Osteocyte (in vitro differentiated cells): Measurements from ENCODE around the gene GLB1L3. TPM values are rescaled to one million over a fixed set of nuclear protein-coding genes. Genes with fewer than 3 reads are reported as not detected.

Experiments
- DNase-seq: peaks from one replicate; pipeline ENCODE4 v3.0.0; 2021; ENCODE audit warnings: mixed read lengths; ENCODE audit not compliant: unreplicated experiment; ENCODE audit errors: extremely low spot score
- H3K27ac Mint-ChIP-seq: one replicate; pipeline ENCODE4 v1.8.0; 2021; ENCODE audit warnings: mild to moderate bottlenecking, mixed read lengths; ENCODE audit not compliant: unreplicated experiment
- H3K27me3 Mint-ChIP-seq: one replicate; pipeline ENCODE4 v1.8.0; 2021; ENCODE audit warnings: mixed read lengths; ENCODE audit not compliant: unreplicated experiment
- H3K36me3 Mint-ChIP-seq: one replicate; pipeline ENCODE4 v1.8.0; 2021; ENCODE audit warnings: mixed read lengths; ENCODE audit not compliant: unreplicated experiment
- H3K4me1 Mint-ChIP-seq: one replicate; pipeline ENCODE4 v1.8.0; 2021; ENCODE audit warnings: mixed read lengths; ENCODE audit not compliant: unreplicated experiment
- H3K4me3 Mint-ChIP-seq: one replicate; pipeline ENCODE4 v1.8.0; 2021; ENCODE audit warnings: mild to moderate bottlenecking, moderate library complexity, mixed read lengths; ENCODE audit not compliant: unreplicated experiment
- H3K9me3 Mint-ChIP-seq: one replicate; pipeline ENCODE4 v1.8.0; 2021; ENCODE audit warnings: mixed read lengths; ENCODE audit not compliant: unreplicated experiment
- total RNA-seq: library from RNA; stranded (reverse); gene quantifications from 2 replicates; pipeline ENCODE4 v1.2.1, GENCODE V29; 2021
- TF ChIP-seq, protein P1 (sequence below): fragments of 200-600 bp; sonication (generic); IDR thresholded peaks from 2 replicates; pipeline ENCODE4 v1.5.0; 2021; ENCODE audit warnings: antibody characterized with exemption, mild to moderate bottlenecking, moderate library complexity

The GLB1L3 gene
- total RNA-seq, 1 donor from 2014 or later, result not detected

DNA sequence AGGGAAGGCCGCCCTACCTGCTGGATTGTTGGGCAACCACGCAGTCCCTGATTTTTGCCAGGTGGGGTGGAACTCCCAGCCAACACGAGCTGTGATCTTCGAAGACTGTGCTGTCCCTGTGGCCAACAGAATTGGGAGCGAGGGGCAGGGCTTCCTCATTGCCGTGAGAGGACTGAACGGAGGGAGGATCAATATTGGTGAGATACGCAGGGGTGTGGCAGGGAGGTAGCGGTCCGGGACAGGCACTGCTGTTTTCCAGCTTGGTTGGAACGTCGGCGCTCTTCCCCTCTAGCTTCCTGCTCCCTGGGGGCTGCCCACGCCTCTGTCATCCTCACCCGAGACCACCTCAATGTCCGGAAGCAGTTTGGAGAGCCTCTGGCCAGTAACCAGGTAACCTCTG, 15.2 kb upstream of the GLB1L3 start:
- peaks cover 25% of the 10 kb centered on the region for H3K36me3 Mint-ChIP-seq
- no peak overlapping the region for H3K4me3 Mint-ChIP-seq
- no peak for DNase-seq
- no peaks in the 10 kb centered on the region for H3K27me3 Mint-ChIP-seq
- no peaks in the 10 kb centered on the region for H3K4me1 Mint-ChIP-seq
- no peaks in the 10 kb centered on the region for H3K9me3 Mint-ChIP-seq
- TF ChIP-seq, protein P1, sequence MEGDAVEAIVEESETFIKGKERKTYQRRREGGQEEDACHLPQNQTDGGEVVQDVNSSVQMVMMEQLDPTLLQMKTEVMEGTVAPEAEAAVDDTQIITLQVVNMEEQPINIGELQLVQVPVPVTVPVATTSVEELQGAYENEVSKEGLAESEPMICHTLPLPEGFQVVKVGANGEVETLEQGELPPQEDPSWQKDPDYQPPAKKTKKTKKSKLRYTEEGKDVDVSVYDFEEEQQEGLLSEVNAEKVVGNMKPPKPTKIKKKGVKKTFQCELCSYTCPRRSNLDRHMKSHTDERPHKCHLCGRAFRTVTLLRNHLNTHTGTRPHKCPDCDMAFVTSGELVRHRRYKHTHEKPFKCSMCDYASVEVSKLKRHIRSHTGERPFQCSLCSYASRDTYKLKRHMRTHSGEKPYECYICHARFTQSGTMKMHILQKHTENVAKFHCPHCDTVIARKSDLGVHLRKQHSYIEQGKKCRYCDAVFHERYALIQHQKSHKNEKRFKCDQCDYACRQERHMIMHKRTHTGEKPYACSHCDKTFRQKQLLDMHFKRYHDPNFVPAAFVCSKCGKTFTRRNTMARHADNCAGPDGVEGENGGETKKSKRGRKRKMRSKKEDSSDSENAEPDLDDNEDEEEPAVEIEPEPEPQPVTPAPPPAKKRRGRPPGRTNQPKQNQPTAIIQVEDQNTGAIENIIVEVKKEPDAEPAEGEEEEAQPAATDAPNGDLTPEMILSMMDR, result no peak
- H3K27ac Mint-ChIP-seq, result no peak overlapping the region

DNA sequence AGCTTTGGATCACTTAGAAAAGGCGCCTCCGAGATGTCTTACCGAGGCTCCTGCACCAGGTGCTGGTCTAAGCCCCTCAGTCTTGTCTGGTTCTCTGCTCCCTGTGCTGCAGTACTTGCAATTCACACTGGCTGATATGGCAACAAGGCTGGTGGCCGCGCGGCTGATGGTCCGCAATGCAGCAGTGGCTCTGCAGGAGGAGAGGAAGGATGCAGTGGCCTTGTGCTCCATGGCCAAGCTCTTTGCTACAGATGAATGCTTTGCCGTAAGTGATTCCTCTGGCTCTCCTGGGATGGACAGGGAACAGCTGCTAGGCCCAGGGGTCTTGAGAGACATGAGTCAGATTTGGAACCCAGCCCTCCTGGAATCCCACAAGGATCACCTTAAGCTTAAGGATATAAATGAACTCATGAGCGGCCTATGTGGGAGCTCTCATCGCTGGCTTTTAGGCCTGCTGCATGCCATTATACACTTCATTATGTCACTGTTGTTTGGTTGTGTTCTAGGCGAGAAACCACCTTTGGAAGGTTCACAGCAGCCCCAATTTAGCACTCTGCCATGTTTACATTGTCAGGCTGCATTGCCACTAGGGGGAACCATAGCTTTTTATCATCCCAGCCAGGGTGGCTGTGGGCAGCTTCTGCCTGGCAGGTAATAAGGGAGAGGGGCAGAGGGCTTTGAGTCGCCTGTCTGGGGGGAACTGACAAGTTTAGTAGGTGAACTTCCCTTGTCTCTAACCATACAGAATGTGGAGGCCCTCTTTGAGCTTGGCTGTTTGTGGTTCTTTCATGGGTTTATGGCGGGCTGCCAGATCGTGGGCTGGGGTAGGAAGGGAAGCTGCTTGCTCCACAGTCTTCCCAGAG, 14.3 kb upstream of the GLB1L3 start:
- Mint-ChIP-seq H3K4me3 (no peak overlapping the region), H3K36me3 (peaks cover 24% of the 10 kb centered on the region), H3K9me3 (no peaks in the 10 kb centered on the region), H3K4me1 (no peaks in the 10 kb centered on the region), H3K27ac (no peak overlapping the region), H3K27me3 (no peaks in the 10 kb centered on the region)
- DNase-seq, result no peak
- TF ChIP-seq, protein P1, result peak; percentile 54

DNA sequence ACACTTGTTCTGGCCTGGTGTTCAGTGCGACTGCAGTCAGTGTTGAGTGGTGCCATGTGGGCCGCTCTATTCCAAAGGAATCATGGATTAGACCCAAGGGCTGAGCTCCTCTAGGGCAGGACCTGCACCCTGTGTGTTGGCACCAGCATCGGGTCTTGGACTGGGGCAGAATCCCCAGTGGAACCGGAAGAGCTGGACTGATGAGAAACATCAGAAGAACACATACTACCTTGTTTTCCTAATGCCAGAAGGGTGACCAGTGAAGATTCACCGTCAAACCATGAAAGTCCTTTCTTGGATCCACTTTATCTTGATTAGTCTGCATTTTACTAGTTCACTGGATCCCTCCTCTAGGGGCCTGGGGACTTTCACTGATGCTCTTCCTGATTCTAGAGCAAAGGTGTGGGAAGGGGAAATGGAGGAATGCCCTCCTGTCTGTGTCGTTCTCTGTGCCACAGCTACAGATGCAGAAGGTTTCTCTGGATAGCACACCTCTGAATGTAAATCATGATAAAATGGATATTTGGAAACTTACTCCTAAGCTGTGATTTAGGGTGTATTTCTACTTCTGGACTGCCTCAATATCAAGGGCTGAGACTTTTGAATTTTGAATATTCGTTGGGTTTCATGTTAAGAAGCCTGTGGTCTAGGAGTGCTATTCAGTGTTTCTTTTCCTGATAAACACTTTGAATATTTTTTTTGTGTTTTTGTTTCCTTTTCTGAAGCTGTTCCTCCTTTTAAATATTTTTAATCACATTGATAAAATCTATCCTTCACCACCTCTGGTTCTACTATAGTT, 11.0 kb upstream of the GLB1L3 start:
- Mint-ChIP-seq H3K36me3 (peaks cover 11% of the 10 kb centered on the region), H3K4me1 (no peaks in the 10 kb centered on the region), H3K4me3 (no peak overlapping the region), H3K27ac (no peak overlapping the region), H3K27me3 (peaks cover 2% of the 10 kb centered on the region), H3K9me3 (no peaks in the 10 kb centered on the region)
- no peak for DNase-seq
- TF ChIP-seq, protein P1, result no peak

DNA sequence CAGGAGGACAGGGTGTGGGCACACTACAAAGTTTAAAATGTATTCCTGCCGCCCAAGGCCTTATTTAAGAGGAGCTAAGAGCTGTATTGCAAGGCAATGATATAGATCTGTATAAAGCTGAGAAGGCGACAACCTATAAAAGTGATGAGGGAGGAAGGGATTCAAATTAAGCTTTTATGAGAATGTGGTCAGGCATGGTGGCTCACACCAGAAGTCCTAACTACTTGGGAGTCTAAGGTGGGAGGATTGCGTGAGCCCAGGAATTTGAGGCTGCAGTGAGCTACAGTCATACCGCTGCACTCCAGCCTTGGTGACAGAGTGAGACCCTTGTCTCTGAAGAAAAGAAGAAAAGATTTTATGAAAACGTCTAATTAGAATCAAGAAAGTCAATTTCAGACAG, 9.7 kb upstream of the GLB1L3 start:
- no peak overlapping the region for H3K4me3 Mint-ChIP-seq

More for the DNA sequence above, 9.7 kb upstream of the GLB1L3 start:
- no peaks in the 10 kb centered on the region for H3K9me3 Mint-ChIP-seq
- H3K27ac Mint-ChIP-seq, result no peak overlapping the region
- TF ChIP-seq, protein P1, result no peak
- peaks cover 14% of the 10 kb centered on the region for H3K27me3 Mint-ChIP-seq
- H3K4me1 Mint-ChIP-seq, result no peaks in the 10 kb centered on the region
- no peak for DNase-seq
- peaks cover 8% of the 10 kb centered on the region for H3K36me3 Mint-ChIP-seq
